GM18870 (cell line): ENCODE results near the gene ZBTB7A.
"Not testable (repeated sequence)": the region's sequence is repeated elsewhere in the genome, so short reads cannot be mapped to it uniquely, and the experiment has no call there.

Experiments used
- ATAC-seq: cut with Tn5 transposase; IDR thresholded peaks from one replicate; pipeline ENCODE4 v1.9.1; 2021; ENCODE audit warnings: moderate library complexity; ENCODE audit not compliant: unreplicated experiment

ZBTB7A gene

GRCh38 chr19:4018775-4019504 is 47.8 kb downstream of the ZBTB7A start:
- ATAC-seq: no peak

DNA sequence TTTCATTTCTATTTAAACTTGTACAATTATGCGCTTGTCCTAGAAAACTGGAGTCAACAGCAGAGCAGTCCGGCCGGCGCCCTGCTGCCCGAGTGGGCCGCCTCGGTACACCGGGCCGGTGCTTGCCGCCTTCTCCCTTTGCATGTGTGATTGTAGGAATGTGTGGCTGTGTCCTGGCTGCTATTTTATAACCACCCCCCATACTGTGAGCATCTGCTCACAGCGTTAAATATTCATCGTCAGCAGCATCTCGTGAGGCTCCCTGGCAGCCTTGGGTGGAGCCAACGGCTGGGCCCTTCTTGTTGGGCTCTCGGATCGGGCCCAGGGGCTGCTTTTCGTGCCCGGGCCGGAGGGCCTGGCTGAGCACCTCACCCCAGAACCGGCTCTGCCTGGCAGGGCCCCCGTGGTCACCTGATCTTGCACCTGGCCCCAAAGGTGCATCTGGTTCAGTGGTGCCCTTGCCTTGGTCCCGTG is 48.5 kb downstream of the ZBTB7A start:
- ATAC-seq: no peak

DNA sequence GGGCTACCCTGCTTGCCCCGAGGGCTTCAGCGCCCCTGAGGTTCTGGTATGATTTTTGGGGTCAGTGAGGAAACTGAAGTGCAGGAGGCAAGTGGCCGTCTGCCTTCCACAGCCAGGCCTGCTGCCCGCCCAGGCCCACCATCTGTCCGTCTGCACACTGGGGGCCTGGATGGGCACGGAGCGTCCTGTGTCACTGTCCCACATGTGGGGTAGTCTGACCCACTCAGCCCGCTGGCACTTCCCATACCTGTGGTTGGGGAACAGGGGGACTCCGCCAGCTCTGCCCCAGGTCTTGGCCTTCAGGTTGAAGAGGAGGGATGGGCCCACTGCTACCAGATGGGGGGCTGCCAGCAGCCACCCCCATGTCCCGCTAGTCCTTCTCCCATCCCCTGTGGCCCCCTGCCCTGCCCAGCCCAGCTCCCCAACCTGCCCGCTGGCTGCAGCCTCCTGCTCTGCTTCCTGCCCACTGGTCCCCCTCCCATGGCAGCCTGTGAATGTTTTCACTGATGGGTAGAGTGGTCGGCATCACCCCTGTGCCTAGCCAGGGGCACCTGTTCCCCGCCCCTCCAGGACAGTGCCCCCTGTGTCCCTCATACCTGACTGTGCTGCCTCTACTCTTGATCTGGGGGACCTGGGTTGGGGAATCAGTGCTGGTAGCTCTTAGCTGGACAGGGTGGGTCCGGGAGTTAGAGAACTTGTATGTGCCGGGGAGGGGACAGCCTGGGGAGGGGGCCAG is 49.6 kb downstream of the ZBTB7A start:
- ATAC-seq: no peak

GRCh38 chr19:4016486-4016885 is 50.2 kb downstream of the ZBTB7A start:
- ATAC-seq: no peak

DNA sequence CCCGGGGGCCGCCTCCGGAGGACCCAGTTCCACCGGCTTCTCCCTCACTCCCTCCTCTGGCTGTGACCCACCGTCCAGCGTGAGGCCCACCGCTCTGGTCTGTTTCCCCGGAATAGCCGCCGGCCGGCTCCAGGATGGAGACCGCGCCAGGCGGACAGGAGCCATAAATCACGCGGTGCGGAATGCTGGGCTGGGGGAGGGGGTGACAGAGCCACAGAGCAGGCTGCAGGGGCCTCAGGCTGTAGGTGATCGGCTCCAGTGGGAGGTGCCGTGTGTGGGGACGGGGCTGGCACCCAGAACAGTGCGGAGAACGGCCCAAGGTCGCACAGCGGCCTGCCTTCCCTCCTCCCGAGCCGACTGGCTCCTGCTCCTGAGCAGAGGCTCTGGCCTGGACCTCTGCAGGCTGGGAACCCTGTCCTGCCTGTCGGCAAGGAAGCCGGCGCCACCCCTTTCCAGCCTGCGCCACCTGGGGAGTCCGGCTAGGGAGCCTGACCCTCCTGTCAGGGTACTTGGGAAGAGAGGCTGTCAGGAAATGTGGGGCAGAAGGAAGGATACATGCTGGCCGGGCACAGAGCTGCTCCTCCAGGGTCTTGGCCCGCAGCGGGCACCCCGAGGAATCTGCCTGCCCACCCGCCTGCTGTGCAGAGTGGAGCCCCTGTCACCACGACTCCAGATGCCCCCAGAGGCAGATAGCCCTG is 50.8 kb downstream of the ZBTB7A start:
- no peak for ATAC-seq

GRCh38 chr19:4014541-4015491 is 51.9 kb downstream of the ZBTB7A start:
- ATAC-seq: no peak

DNA sequence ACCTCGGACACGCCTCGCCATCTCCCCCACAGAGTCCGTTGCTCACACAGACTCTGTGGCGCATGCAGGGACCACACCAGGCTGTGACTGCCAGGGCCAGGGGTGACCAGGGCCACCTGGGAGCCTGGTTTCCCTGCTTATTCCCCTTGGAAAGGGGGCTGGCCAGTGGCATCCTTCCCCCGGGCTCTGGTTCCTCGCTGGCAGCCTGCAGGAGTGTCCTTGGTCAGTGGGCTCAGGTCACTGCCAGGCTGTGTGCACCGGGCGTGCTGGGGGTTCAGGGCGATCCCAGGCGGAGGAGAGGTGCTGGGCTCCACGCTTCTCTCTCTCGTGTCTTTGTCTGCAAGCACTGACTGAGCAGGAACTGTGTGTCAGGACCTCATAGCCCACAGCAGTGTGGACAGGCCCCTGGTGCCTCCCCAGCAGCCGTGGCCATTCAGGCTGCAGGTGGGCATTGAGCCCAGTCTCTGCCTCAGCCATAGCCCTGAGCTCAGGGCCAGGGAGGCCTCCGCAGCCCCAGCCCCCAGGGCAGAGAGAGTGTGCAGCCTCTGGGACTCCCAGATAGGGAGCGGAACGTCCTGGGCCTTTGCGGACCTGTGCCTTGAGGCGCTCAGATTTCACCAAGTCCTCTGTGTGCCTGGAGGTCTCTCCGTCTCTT is 52.7 kb downstream of the ZBTB7A start:
- ATAC-seq: no peak

GRCh38 chr19:4012975-4013634 is 53.6 kb downstream of the ZBTB7A start:
- ATAC-seq: no peak

DNA sequence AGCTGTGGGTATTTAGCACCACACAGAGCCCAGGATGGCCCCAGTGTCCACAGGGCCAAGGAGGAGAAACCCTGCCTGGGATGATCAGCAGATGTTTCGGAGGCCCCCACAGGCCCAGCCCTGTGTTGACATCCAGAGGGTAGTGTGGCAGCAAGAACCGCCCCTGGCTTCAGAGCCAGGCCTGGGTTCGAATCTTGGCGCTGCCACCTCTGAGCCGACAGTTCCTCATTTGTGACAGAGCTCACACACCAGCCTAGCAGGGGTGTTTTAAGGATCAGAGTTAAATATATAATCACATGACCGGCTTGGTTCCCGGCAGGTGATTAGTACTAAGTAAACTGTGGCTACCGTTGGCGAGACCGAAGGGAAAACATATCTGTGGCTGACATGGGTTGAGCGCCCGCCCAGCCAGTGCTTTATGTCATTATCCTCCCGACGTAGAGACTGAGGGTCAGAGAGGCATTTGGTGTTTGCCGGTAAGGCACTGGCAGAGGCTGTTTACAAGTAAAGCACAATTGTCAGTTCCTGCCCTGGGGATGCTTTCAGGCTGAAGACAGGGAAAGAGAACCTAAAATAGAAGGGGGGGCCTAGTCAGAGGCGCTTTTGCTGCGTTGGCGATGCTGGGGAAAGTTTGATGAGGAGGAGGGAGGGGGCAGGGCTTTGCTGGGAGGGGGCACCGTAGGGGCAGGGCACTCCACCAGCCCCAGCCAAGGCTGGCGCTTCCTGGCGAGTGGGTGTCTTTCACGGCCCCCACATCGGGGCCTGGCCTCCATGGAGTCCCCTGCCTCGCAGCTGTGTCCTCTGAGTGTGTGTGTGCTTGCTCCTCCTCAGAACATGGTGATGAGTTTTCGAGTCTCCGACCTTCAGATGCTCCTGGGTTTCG is 54.4 kb downstream of the ZBTB7A start:
- no peak for ATAC-seq

DNA sequence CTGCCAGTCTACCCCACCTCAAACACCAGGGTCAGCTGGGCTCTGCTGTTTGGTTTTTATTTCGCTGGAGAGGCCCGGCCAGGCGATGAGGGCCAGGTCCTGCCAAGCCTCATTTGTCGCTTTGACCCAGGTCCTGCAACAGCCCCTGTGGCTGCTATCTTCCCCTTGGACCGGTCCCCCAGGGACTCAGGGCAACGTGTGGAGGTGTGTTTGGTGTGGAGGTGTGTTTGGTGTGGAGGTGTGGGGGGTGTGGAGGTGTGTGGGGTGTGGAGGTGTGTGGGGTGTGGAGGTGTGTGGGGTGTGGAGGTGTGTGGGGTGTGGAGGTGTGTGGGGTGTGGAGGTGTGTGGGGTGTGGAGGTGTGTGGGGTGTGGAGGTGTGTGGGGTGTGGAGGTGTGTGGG is 55.3 kb downstream of the ZBTB7A start:
- ATAC-seq: not testable (repeated sequence)

GRCh38 chr19:4010808-4011110 is 55.9 kb downstream of the ZBTB7A start:
- no peak for ATAC-seq

DNA sequence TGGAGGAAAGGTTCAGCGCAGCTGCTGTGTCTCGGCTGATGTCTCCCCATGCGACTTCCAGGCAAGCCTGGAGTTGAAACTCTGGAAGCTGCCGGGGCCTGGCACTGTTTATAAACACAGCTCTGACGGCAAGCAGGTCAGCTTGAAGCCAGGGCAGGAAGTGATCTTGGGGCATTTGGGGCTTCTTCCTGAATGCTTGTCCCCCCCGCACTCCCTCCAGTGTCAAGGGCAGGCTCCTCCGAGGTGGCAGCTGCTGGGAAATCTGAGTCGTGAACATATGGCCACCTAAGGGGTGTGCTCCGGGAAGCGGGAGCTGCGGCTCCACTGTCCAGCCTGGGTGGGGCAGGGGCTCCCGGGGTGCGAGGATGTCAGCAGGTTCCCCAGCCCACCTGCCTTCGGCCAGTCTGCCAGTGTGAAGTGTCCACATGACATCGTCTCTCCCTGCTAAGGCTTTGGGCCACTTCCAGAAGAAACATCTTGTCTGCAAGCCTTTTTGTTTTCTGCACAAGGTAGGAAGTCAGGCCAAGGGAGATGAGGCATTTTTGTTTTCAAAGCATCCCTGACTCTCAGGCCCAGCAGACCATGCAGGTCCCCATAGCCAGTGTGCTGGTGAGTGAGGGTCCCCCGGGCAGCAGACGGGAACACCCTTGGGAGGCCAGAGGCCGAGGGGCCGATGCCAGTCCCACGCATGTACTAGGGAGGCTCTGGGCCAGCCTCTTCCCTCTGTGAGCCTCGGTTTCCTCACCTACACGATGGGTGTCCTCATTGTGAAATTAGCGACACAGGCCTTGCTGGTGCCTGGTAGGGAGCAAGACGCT is 56.5 kb downstream of the ZBTB7A start:
- no peak for ATAC-seq

DNA sequence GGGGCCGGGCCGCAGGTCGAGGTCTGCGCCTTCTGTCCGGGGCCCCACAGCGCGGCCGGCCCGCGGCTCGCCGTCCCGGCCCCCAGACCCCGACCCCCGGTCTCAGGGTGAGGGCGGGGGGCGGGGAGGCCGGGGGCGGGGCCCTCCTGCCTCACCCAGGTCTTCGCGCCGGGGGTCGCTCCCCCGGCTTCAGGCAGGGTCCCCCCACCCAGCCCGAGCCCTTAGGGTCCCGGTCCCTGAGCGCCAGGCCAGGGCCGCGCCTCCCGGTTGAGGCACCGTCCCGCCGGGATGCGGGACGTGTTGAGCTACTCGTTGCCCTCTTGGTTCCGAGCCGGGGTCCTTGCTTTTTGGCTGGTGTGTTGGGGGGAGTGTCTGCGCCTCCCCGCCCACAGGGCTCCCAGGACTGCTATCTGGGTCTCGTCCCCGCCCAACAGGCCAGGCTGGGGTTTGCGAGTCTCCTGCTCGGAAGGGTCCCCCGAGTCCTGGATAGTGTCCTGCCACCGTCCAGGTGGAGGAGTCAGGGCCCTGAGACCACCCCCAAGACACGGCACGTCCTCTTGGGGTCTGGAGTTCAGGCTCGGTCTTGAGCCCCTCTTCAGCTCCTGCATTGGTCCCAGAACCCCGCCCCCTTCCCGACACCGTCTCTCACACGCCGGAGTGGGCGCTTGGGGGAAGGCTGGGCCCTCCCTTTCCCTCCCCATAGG is 58.7 kb downstream of the ZBTB7A start:
- ATAC-seq: peak; percentile 21

DNA sequence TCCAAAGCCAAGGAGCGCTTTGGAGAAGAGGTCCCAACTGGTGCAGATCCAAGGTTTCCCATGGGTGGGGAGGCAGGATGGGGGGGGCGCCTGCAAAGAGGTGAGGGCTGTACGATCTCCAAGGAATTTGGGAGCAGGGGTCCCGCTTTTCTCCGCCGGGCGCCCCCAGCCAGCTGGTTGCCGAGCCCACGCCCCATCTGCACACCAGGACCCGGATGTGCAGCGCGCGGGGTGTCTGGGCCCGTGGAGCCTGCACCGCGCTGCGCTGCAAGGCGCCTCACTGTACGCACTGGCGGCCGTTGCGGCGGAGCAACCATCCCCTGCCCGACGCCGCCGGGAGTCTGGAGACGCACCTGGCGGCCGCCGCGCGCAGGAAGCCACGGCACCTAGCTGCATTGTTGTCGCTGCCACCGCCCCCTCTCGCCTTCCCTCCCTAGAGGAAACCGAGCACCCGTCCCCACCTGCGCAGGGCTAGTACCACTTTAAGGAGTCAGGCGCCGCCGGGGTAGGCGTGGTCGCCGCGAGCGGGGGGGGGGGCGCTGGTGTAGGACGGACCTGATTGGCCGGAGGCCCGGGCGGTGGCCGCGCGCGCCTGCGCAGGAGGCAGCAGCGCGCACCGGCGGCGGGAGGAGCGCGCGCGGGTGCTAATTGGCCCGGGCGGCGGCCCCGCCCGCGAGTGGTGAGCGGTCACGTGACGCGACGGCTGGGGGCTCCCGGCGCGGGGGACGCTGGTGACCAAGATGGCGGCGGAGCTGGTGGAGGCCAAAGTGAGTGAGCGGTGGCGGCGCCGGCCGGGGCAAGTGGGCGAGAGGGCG is 59.5 kb downstream of the ZBTB7A start, which contains the start of gene PIAS4:
PIAS4 (plus strand) TSS at position 716 of the 815 bp plus-strand sequence; CDS start at position 741, 25 bp downstream.
- peak; percentile 56 for ATAC-seq

DNA sequence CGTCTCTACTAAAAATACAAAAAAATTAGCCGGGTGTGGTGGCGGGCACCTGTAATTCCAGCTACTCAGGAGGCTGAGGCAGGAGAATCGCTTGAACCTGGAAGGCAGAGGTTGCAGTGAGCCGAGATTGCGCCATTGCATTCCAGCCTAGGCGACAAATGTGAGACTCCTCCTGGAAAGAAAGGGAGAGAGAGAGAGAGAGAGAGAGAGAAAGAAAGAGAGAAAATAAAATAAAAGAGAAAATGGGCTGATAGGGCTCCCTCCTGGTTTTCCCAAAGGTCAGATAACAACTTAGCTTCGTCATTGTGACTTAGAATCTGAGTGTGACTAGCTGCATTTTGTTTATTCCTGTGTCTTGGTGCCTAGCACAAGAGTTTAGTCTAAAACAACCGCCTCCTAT is 61.3 kb downstream of the ZBTB7A start:
- not testable (repeated sequence) for ATAC-seq

DNA sequence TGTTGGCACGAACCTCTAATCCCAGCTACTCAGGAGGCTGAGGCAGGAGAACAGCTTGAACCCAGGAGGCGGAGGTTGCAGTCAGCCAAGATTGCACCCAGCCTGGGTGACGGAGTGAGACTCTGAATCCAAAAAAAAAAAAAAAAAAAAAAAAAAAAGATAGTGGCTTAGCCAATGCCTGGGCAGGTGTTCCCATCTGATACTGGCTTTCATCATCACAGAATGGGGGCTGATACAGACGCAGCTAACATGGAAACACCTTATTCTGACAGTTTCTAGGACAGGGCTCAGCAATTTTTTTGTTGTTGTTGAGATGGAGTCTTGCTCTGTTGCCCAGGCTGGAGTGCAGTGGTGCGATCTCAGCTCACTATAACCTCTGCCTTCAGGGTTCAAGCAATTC is 65.9 kb downstream of the ZBTB7A start:
- ATAC-seq: not testable (repeated sequence)
